ENCODE measurements around the gene VWDE. TPM values are rescaled to one million over a fixed set of nuclear protein-coding genes. Genes with fewer than 3 reads are reported as not detected.
A peak's percentile ranks its signal among the peaks of the same experiment; 100 is the strongest.

VWDE gene
- total RNA-seq, 2 donors from 2014 or later = 1.3 to 1.5 TPM

DNA sequence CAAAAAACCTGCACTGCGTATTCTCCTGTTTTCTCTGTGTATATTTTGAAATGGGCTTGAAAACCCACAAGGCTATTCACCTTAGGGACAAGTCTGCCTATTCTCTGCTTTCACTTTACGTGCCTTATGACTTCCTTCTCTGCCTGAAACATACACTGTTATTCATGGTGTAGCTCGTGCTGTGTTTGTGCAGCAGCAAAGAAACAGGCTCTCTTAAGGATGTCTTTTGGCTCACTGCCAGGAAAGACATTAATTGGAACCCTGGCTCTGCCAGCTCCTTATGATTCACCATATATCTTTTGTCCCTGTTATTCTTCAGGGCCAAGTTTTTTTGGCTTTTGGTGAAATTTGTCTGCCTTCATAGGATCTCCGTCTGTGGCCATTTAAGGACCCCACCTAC, 100.2 kb downstream of the VWDE start:
- ATAC-seq (no peak), DNase-seq (no peak)
- intact Hi-C loops (cut with DNase I, micrococcal nuclease) = no loop called here

DNA sequence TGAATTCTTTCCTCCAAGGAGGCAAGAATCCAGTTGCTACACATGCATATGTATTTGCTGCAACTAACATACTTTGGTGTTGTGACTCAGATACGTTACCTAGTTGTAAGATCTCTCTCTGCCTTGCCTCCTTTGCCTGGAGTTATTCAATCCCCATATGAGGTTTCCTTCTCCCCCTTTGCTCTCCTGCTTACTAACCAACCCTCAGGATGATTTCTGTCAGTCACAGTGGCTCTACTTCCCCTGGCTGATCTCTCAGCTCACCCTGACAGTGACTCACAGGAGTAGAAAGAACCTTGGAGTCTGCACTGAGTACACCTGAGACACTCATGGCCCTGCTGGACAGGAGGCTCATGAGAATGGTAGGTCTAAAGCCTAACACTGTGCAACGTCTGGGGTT, 100.6 kb downstream of the VWDE start:
- intact Hi-C loops (cut with DNase I, micrococcal nuclease) = no loop called here
- no peak for ATAC-seq
- no peak for DNase-seq

DNA sequence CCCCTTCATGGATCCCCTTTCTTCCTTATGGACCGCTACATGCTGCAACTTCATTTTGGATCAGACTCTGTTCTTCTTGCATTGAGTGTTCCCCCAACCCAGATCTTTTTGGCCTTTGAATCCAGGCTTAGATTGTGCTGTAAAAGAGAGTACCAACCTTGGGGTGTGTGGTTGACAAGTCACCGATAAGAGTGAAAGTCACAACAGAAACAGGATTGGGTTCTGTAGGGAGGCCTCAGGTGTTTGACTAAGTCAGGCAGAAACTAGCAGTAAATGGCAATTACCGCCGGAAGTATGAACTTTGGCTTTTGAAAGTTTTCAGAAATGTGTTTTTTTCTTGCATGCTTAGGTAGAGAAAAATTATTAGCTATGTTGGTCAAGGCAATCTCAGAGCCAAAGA, 103.2 kb downstream of the VWDE start:
- intact Hi-C loops (cut with DNase I, micrococcal nuclease) = no loop called here
- ATAC-seq (no peak), DNase-seq (no peak)

DNA sequence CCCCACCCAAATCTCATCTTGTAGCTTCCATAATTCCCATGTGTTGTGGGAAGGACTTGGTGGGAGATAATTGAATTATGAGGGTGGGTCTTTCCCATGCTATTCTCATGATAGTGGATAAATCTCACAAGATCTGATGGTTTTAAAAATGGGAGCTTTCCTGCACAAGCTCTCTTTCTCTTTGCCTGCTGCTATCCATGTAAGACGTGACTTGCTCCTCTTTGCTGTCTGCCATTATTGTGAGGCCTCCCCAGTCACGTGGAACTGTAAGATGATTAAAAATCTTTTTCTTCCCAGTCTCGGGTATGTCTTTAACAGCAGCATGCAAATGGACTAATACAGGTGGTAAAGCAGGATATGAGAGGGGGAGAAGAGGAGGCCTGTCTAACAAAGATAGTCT, 104.3 kb downstream of the VWDE start:
- DNase-seq (no peak), ATAC-seq (no peak)
- intact Hi-C loops (cut with DNase I, micrococcal nuclease) = no loop called here

DNA sequence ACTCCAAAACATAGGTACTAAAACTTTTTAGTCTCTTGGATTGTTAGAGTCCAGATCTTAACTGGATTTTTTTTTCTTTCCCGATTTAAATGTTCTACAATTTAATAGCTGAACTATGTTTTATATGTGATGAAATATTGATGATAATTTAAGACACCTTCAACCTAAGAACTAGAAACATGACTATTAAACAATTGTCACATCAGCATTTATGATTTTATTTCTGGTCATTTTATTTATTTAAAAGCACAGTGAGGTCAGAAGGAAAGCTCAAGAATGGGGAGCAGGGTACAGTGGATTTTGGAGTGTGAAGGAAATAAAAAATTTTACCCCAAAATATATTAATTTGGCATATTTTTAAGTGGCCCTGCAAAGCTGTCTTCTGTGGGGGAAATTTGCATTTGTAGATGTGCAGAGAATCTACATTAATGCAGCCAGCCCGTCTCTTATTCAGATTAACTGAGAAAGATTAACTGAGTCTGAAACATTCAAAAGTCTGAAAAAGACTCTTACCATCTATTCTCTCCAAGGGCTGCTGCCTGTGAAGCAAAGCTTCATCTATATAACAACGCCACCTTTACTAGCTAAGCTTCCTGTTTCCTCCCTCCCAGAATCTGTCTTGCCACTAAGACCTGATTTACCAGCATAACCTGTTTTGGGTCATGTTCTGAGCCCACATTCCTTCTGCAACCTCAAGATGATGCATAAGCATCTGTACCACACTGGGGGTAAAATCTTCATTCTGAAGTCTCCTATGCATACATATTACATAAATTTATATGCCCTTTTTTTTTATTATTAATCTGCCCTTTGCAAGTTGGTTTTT, 106.2 kb downstream of the VWDE start:
- intact Hi-C loops (cut with DNase I, micrococcal nuclease) = no loop called here
- no peak for DNase-seq
- no peak for ATAC-seq

DNA sequence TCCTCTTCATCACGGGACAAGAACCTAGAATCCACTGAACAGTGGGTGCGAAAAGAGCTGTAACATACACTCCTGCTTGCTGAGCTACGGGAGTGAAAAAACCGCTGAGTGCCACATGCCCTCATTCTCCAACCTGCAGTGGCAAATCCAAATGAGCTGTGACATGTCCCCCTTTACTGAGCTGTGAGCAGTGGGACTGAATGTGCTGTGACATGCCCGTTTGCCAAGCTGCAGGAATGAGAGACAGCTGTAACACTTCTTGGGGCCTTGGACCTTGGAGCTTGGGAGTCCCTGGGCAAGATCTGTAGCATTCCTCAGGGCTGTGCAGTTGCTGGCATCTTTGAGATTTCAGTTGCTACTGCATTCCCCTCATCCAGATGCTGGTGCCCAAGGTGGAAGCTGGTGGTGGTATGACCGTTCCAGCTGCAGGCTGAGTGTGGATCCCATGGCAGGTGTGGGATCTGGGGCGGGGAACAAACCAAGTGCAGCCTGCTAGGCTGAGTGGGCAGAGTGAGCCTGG, 107.6 kb downstream of the VWDE start:
- intact Hi-C loops (cut with DNase I, micrococcal nuclease) = no loop called here
- DNase-seq (no peak), ATAC-seq (no peak)

DNA sequence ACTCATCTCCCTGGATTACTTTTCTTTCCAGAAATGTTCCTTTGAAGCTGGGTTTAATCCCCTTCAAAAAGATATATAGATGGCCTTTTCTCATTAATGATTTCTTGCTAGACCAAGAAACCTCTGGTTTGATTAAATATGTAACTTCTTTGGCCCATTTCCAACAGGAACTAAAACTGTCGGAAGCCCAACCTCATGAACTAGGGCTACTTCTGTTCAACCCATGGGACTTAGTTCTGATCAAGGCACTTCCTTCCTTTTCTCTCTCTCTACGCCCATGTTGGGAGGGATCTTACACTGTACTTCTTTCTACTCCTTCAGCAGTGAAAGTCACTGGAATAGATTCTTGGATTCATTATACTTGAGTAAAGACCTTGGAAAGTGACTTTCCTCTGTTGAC, 109.0 kb downstream of the VWDE start:
- DNase-seq (no peak), ATAC-seq (peak; percentile 59)
- intact Hi-C loops (cut with DNase I, micrococcal nuclease) = no loop called here

DNA sequence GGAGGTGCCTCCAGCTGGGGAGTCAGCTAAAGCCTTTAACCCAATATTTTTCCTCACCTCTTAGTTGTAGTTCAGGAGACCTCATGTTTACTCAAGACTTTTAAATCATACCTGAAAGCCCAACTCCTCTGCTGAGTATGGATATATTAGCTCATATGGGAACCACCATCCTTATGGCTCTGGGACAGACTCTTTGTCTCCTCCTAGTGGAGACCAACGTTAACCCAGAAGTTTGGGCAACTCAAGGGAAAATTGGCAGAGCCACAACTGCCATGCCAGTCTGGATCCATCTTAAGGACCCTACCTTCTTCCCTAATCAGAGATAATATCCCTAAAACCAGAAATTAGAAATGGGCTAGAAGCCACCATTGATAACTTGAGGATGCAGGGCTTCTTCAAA, 111.8 kb downstream of the VWDE start:
- DNase-seq (no peak), ATAC-seq (no peak)
- intact Hi-C loops (cut with DNase I, micrococcal nuclease) = no loop called here

DNA sequence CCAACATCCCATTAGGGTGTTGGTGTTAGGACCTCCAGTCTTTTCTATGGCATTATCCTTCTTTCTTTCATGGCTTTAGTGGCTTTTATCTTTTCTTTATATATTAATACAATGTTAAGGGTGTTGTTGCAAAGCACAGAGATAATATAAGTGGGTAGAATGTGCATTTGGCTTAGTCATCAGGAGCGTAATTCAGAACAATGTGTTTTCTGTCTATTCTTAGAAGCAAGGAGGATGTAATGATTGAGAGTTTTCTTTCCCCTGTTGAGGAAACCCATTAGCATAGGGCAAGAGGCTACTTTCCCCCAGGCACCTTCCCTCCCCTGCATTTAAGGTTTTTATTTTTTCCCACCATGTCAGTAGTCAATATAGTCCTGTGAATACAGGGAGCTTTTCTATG, 112.9 kb downstream of the VWDE start:
- intact Hi-C loops (cut with DNase I, micrococcal nuclease) = no loop called here

DNA sequence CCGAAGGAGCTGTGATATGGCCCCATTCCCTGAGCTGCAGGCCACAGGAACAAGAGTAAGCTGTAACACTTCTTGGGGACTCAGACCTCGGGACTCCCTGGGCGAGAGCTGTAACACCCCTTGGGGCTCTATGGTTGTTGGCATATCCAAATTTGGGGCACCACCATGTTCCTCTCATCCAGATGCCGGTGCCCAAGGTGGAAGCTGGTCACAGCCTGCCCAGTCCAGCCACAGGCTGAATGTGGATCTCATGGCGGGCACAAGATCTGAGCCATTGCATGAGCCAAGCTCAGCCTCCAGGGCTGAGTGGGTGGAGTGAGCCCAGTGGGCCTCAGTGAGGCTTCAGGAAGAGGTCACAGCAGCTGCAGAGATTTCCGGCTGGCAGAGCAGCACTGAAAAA, 113.7 kb downstream of the VWDE start:
- intact Hi-C loops (cut with DNase I, micrococcal nuclease) = no loop called here
- ATAC-seq (no peak), DNase-seq (no peak)

More for the DNA sequence above, 112.9 kb downstream of the VWDE start:
- ATAC-seq = no peak
- DNase-seq = no peak

DNA sequence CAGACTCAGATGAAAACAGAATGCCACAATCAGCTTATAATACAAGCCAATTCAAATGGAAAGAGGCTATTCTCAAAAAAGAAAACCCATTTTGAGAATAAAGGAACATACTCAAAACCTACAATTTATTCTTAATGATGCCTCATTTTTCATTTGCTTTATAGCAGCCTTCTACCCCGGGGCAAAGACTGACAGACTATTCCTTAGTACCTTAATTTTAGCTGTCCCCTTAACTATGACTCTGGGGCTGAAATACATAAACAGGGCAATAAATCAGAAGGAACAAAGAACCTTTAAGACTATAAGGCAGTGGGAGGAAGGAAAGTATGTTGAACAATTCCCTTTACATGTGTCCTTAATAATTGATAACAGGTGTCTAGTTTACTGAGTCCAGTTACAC, 115.8 kb downstream of the VWDE start:
- no peak for DNase-seq
- ATAC-seq = no peak
- intact Hi-C loops (cut with DNase I, micrococcal nuclease) = no loop called here

DNA sequence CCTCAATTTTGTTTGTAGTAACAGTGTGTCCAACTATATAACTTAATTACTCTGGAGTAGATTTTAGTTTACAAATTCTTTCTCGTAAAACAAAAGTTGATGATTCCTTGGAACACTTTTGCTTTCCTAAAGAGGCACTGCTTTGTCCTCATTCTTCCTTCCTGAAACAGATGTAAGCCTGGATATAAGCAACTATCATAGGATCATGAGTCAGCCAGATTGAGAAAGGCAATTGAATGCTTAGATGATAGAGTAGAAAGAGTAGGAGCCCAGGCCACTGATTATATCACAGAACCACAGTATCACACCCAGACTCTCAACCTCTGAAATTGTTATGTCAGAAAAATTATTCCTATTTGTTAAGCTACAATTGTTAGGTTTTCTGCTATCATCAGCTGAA, 122.6 kb downstream of the VWDE start:
- DNase-seq = no peak
- ATAC-seq = no peak
- intact Hi-C loops (cut with DNase I, micrococcal nuclease) = no loop called here

Other genes starting within 250 kb of the VWDE start
- 10 to 100 TPM; 42.2 to 54.5 TPM for gene TMEM106B, start 192.6 kb downstream of the VWDE start, total RNA-seq
- gene SCIN, start 166.9 kb upstream of the VWDE start, total RNA-seq = 10 to 100 TPM; 76.6 to 95.5 TPM